NCI-H82 (cell line): ENCODE results near the gene DYNLT4.

Experiments
- DNase-seq: peaks from one replicate; lab custom pipeline; 2025; lab: John Stamatoyannopoulos, UW

Gene DYNLT4

DNA sequence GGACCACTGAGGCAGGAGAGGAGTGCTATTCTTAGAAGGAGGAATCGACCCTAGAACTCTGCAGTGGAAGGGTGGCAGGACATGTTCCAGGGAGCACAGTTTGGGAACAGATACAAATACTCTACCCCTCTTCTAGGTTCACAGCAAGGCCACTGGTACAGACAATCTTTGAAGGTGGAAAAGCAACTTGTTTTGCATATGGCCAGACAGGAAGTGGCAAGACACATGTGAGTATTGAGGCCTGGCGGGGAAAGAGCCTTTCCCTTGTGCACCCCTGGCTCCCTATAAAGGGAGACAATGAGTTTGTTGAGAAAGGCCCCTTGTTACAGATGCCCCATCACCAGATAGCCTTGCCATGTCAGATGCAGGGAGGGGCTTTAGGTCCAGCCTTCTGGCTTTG lies 49.7 kb downstream of the DYNLT4 start:
- no peak for DNase-seq
